Gastroesophageal sphincter (tissue), 3 donors: ENCODE results near the gene LRIT2.

Source experiments
- EP300 ChIP-seq: sonication (generic); formaldehyde crosslinking; IDR thresholded peaks from one replicate; pipeline ENCODE4 v1.6.1; 2017; ENCODE audit warnings: antibody characterized with exemption, mild to moderate bottlenecking
- POLR2AphosphoS5 ChIP-seq: sonication (generic); formaldehyde crosslinking; IDR thresholded peaks from one replicate; pipeline ENCODE4 v1.6.1; 2017; ENCODE audit warnings: antibody characterized with exemption
- TF ChIP-seq, protein P1 (sequence below), 4 experiments: fragments of 200-600 bp in 2 of 4; fragments of 450-650 bp in 2 of 4; sonication (generic) in 1 of 4; IDR thresholded peaks; one replicate each; pipeline ENCODE4 v1.5.1; 2017 to 2019; ENCODE audit warnings: antibody characterized with exemption in 4 of 4, mild to moderate bottlenecking in 2 of 4, moderate library complexity in 2 of 4

- TF ChIP-seq EP300 = no peak
- TF ChIP-seq POLR2AphosphoS5 = no peak
- TF ChIP-seq, protein P1, sequence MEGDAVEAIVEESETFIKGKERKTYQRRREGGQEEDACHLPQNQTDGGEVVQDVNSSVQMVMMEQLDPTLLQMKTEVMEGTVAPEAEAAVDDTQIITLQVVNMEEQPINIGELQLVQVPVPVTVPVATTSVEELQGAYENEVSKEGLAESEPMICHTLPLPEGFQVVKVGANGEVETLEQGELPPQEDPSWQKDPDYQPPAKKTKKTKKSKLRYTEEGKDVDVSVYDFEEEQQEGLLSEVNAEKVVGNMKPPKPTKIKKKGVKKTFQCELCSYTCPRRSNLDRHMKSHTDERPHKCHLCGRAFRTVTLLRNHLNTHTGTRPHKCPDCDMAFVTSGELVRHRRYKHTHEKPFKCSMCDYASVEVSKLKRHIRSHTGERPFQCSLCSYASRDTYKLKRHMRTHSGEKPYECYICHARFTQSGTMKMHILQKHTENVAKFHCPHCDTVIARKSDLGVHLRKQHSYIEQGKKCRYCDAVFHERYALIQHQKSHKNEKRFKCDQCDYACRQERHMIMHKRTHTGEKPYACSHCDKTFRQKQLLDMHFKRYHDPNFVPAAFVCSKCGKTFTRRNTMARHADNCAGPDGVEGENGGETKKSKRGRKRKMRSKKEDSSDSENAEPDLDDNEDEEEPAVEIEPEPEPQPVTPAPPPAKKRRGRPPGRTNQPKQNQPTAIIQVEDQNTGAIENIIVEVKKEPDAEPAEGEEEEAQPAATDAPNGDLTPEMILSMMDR (IDR thresholded peaks at IDR 0.05) = no peak
Measured at GRCh38 chr10:84185526-84186175, 39.7 kb downstream of the LRIT2 start.
